Measurements from ENCODE around the gene DOK7. TPM values are rescaled to one million over a fixed set of nuclear protein-coding genes. Genes with fewer than 3 reads are reported as not detected.

The DOK7 gene
- polyA plus RNA-seq, 10 donors = 9.6 to 17.5 (median 14.4) TPM

GRCh38 chr4:3485886-3486540 is 22.9 kb downstream of the DOK7 start:
- DNase-seq = no peak

GRCh38 chr4:3486541-3487540 is 23.7 kb downstream of the DOK7 start:
- DNase-seq = no peak

GRCh38 chr4:3487861-3488260 is 24.8 kb downstream of the DOK7 start:
- no peak for DNase-seq

- no peak for DNase-seq
Observed at GRCh38 chr4:3488820-3489219, 25.7 kb downstream of the DOK7 start.

- DNase-seq = no peak
Observed at GRCh38 chr4:3489451-3489962, 26.4 kb downstream of the DOK7 start.

- no peak for DNase-seq
Observed at GRCh38 chr4:3491681-3492405, 28.7 kb downstream of the DOK7 start.

GRCh38 chr4:3492741-3493719 is 29.9 kb downstream of the DOK7 start:
- DNase-seq = peak in 1 of 3 donors; percentile 42

GRCh38 chr4:3493720-3494461 is 30.8 kb downstream of the DOK7 start:
- no peak for DNase-seq

GRCh38 chr4:3494462-3494871 is 31.4 kb downstream of the DOK7 start:
- DNase-seq = no peak

GRCh38 chr4:3495204-3495975 is 32.3 kb downstream of the DOK7 start:
- DNase-seq = no peak

GRCh38 chr4:3496021-3496420 is 32.9 kb downstream of the DOK7 start:
- no peak for DNase-seq

- DNase-seq = no peak
Observed at GRCh38 chr4:3497095-3497494, 34.0 kb downstream of the DOK7 start.

GRCh38 chr4:3497523-3498389 is 34.6 kb downstream of the DOK7 start:
- no peak for DNase-seq

- no peak for DNase-seq
Observed at GRCh38 chr4:3498407-3498806, 35.3 kb downstream of the DOK7 start.

GRCh38 chr4:3498901-3499510 is 35.9 kb downstream of the DOK7 start:
- no peak for DNase-seq

- DNase-seq = no peak
Observed at GRCh38 chr4:3499710-3500109, 36.6 kb downstream of the DOK7 start.

GRCh38 chr4:3500111-3500510 is 37.0 kb downstream of the DOK7 start:
- no peak for DNase-seq

GRCh38 chr4:3500634-3501101 is 37.6 kb downstream of the DOK7 start:
- no peak for DNase-seq

Measured in muscle of back (tissue), 11 donors.